Measurements from ENCODE around the gene ANO1. TPM values are rescaled to one million over a fixed set of nuclear protein-coding genes. Genes with fewer than 3 reads are reported as not detected.

ANO1 gene
- total RNA-seq (2021; fragmentation: NEBNext Ultra II Directional; extraction: Animal tissue kit (Norgen Biotek cat#: 25700)) (4.3 and 5.0 TPM in 2 replicates), polyA plus RNA-seq (2011; rRNA removed) (3.6 and 4.7 TPM in 2 replicates), polyA minus RNA-seq (2011; rRNA and poly(A)+ RNA removed) (3.2 and 6.5 TPM in 2 replicates)
- polyA plus RNA-seq (2011; cell fraction: cytosol; rRNA removed) = 2.7 TPM
- 8.2 TPM for polyA plus RNA-seq (2011; cell fraction: nucleus; rRNA removed)
- 3.5 to 8.6 TPM (median 6.9 TPM) in 4 replicates for polyA plus RNA-seq (2012, experiment 1 of 2)
- polyA plus RNA-seq (2012, experiment 2 of 2) = 1.3 TPM
- 4.9 TPM for polyA plus RNA-seq (2013, experiment 1 of 2)
- 4.3 TPM for polyA plus RNA-seq (2013, experiment 2 of 2)
- 3.9 TPM for polyA minus RNA-seq (2011; cell fraction: cytosol; rRNA and poly(A)+ RNA removed)
- polyA minus RNA-seq (2011; cell fraction: nucleus; rRNA and poly(A)+ RNA removed) = 6.7 TPM
- long read RNA-seq, experiment 1, partial matches to known transcripts = 2 of 3 reads
- long read RNA-seq, experiment 1, other reads (novel, unspliced or antisense) = 1 of 3 reads
- long read RNA-seq, experiment 2 = 0 reads

GRCh38 chr11:70078095-70078780 is at the start of gene ANO1:
TSS of gene ANO1 (plus strand) at chr11:70078317. CDS start at chr11:70078607, 290 bp downstream.
- Histone ChIP-seq H3K36me3 (ENCODE audit: control insufficient read depth in 2 of 4, insufficient read depth in 4 of 4, low read length in 3 of 4) (no peaks in the 10 kb centered on the region), H3K4me2 (ENCODE audit: insufficient read depth in 1 of 2, low read depth in 2 of 2, low read length in 2 of 2) (peak within 1 kb of the TSS; percentile 72 to 85), H3K4me3 (ENCODE audit: extremely low read depth in 1 of 4, insufficient read depth in 2 of 4, low read depth in 3 of 4, low read length in 4 of 4) (peak within 1 kb of the TSS; percentile 1 to 57 (median 23)), H2BK120ac (replicated peaks; ENCODE audit: low read depth, low read length) (no peak within 1 kb of the TSS), H2BK5ac (ENCODE audit: low read depth, low read length) (no peak within 1 kb of the TSS), H2BK12ac (ENCODE audit: low read depth, low read length) (no peak within 1 kb of the TSS; the same call in 1 of the 2 replicates), H3K9me3 (ENCODE audit: insufficient read depth in 2 of 2, low read depth in 1 of 2, low read length in 1 of 2) (no peaks in the 10 kb centered on the region), H3K27ac (ENCODE audit: low read depth, low read length) (no peak within 1 kb of the TSS), H2BK20ac (ENCODE audit: low read length) (no peak within 1 kb of the TSS), H2AFZ (ENCODE audit: low read length) (no peak within 1 kb of the TSS), H3K18ac (ENCODE audit: extremely low read depth, low read length) (no peak within 1 kb of the TSS; the same call in 1 of the 2 replicates), H3K4ac (replicated peaks; ENCODE audit: insufficient read length, low read depth, low read length) (peak within 1 kb of the TSS; percentile 20), H3K9ac (replicated peaks in 1 of 4; ENCODE audit: extremely low read depth in 1 of 4, low read depth in 3 of 4, low read length in 3 of 4) (no peak within 1 kb of the TSS), H3K14ac (ENCODE audit: insufficient read length) (no peak within 1 kb of the TSS), H3K79me2 (ENCODE audit: control insufficient read depth in 1 of 2, insufficient read depth in 2 of 2, low read length in 2 of 2) (no peaks in the 10 kb centered on the region), H4K8ac (ENCODE audit: extremely low read depth, insufficient read depth, low read length) (peak within 1 kb of the TSS; percentile 76), H3K27me3 (replicated peaks in 1 of 4; ENCODE audit: control insufficient read depth in 3 of 4, extremely low read depth in 1 of 4, insufficient read depth in 3 of 4, low read length in 3 of 4) (peaks cover 26 to 61% (median 55%) of the 10 kb centered on the region in 4 experiments), H4K5ac (ENCODE audit: insufficient read length, low read depth, low read length) (no peak within 1 kb of the TSS), H2BK15ac (ENCODE audit: low read length) (no peak within 1 kb of the TSS), H3K56ac (replicated peaks; ENCODE audit: insufficient read length, low read depth, low read length) (no peak within 1 kb of the TSS), H4K91ac (replicated peaks; ENCODE audit: insufficient read length, low read length) (peak within 1 kb of the TSS; percentile 80), H3K23me2 (ENCODE audit: low read depth, low read length) (peaks cover 5% of the 10 kb centered on the region; the same call in 1 of the 2 replicates), H3K23ac (ENCODE audit: insufficient read length) (no peak within 1 kb of the TSS), H3K79me1 (ENCODE audit: low read depth, low read length) (no peaks in the 10 kb centered on the region), H4K20me1 (replicated peaks in 1 of 2; ENCODE audit: control insufficient read depth in 1 of 2, insufficient read depth in 2 of 2, low read length in 2 of 2) (no peaks in the 10 kb centered on the region), H3K4me1 (replicated peaks in 1 of 4; ENCODE audit: control insufficient read depth in 3 of 4, insufficient read depth in 4 of 4, low read length in 3 of 4) (peaks cover 2 to 29% (median 10%) of the 10 kb centered on the region in 4 experiments), H2AK5ac (ENCODE audit: low read depth, low read length) (no peak within 1 kb of the TSS)
- ChIA-PET CTCF (ENCODE audit: partially characterized antibody) (interaction anchor here (0.9 to 11.2 kb wide), 5 partner anchors 9 to 130 kb away, joined by 3 to 103 read pairs (median 10); no protein-coding TSS in a partner anchor), POLR2A (ENCODE audit: partially characterized antibody) (interaction anchor here (0.6 kb wide), 1 partner anchor 15 kb away, joined by 3 read pairs; no protein-coding TSS in a partner anchor)
- FAIRE-seq (no peak), DNase-seq (ENCODE audit: low read depth in 1 of 2, low spot score in 2 of 2) (peak in 1 of 2 experiments; percentile 61)
- WGBS, 2 experiments (ENCODE audit: extremely low coverage in 1 of 2, insufficient coverage in 1 of 2, insufficient read length in 1 of 2, insufficient replicate concordance in 2 of 2, low coverage in 1 of 2, low lambda C conversion rate in 2 of 2, missing lambda C conversion rate in 1 of 2) = 1% methylated on average over 33 of the region's 87 CpGs; no CpG with 5 or more reads in 1 of the 2 experiments
- no peak for TF ChIP-seq CEBPB (IDR thresholded peaks at IDR 0.05; ENCODE audit: low read depth, low read length)
- no peak for TF ChIP-seq KDM4A (IDR thresholded peaks at IDR 0.05; ENCODE audit: low read depth, low read length, severe bottlenecking)
- TF ChIP-seq EZH2 (IDR thresholded peaks at IDR 0.05; ENCODE audit: low read depth, low read length, severe bottlenecking) = peak; percentile 46
- TF ChIP-seq CHD2 (IDR thresholded peaks at IDR 0.05; ENCODE audit: low read length) = no peak
- TF ChIP-seq TAF1 (IDR thresholded peaks at IDR 0.05; ENCODE audit: low read depth, low read length) = no peak
- TF ChIP-seq CREB1 (IDR thresholded peaks at IDR 0.05) = no peak
- TF ChIP-seq BCL11A (IDR thresholded peaks at IDR 0.05; ENCODE audit: low read depth in 2 of 2, low read length in 2 of 2) = no peak
- TF ChIP-seq RNF2 (IDR thresholded peaks at IDR 0.05; ENCODE audit: borderline replicate concordance, low read depth, low read length, missing control alignments, poor library complexity, severe bottlenecking) = no peak
- TF ChIP-seq SUZ12 (IDR thresholded peaks at IDR 0.05; ENCODE audit: low read length) = peak; percentile 54; the same call in 1 of the 2 replicates
